ENCODE data around the gene NEURL1B.

GRCh38 chr5:172715931-172716682 is 75.0 kb downstream of the NEURL1B start:
- no peak for TF ChIP-seq CTCF (IDR thresholded peaks at IDR 0.05; ENCODE audit: insufficient read depth, low read depth, low read length)
- TF ChIP-seq EZH2 (IDR thresholded peaks at IDR 0.05; ENCODE audit: insufficient read depth, low read length), result no peak
